Activated CD4-positive, CD25-positive, alpha-beta regulatory T cell (primary cell): ENCODE results near the gene NFIB.

Experiments
- DNase-seq, 4 experiments: peaks; one replicate each; lab custom pipeline; 2025; lab: John Stamatoyannopoulos, UW

The NFIB gene

DNA sequence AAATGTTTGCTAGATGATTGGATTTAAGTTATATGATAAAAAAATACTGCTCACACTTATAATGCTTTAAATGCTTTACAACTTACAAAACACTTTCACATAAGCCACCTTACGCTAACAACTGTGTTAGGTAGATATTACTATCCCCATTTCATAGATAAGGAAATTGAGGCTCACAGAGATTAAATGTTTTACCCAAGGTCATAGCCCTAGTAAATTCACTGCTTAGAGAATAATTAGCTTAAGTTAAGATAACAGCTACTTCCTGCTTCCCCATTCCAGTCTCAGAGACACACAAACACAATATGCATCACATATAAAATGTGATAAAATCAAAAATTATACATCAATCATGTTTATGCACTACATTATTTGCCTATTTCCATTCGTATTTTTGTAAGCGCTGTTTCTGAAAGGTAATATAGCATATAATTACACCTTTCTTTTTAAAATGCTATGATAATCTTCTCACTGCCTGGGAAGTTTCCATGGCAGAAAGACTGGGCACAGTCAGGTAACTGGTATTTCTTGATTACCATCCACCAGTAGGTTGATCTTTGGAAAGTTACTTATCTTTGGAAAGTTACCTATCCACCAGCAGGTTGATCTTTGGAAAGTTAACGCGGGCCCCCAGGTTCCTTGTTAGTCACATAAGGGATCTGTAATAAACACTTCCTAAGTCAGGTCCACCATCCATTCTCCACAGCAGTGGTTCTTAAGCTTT, 101.1 kb downstream of the NFIB start:
- DNase-seq, result no peak

DNA sequence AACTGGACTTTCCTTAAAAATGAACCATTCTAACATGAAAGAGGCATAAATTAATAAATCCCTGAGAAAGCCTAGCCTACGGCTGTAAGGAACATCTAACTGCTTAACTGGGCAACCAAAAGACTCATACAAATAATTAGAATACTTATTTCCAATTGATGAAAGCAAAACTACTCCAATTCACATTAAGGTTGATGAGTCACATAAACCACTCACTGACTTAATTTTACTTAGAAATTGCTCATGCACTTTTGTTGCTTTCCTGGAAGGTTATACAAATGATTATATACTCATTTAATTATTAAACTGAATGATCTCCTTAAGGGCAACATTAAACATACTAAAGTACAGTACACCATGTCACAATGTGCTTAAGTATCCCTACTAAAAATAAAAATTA, 101.9 kb downstream of the NFIB start:
- DNase-seq, result no peak

DNA sequence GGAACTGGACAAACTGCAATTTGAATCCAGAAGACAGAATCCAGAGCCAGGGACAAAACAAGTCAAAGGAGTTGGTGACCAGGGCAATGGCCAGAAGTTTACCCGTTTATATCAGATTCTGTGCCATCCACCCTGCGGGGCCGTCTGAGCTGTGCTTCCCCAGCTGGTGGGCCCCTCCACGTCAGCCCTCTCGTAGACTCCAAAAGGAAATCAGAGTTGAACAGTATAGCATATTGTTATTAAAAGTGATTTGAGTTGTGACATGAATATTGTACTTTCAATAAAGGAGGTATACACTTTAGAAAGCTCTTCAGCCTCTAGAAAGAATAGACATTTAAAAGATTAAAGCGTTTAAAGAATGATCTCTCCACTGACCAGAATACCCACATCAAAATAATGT, 102.4 kb downstream of the NFIB start:
- no peak for DNase-seq

DNA sequence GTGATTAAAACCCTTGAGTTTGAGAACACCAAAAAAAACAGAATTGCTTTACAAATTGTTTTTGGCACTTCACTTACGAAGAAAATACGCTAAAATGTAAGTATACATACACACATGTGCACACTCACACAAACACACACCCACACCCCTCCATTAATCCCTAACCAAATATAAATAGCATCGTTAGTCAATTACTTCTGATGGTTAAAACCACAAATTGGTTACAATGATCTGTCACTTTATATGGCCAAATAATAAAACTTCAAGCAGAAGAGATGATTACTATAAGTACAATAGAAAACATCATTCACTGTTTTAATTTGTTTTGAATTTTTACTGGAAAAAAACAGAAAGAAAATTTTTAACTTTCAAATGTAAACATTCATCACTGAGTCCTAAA, 103.5 kb downstream of the NFIB start:
- DNase-seq, result no peak

DNA sequence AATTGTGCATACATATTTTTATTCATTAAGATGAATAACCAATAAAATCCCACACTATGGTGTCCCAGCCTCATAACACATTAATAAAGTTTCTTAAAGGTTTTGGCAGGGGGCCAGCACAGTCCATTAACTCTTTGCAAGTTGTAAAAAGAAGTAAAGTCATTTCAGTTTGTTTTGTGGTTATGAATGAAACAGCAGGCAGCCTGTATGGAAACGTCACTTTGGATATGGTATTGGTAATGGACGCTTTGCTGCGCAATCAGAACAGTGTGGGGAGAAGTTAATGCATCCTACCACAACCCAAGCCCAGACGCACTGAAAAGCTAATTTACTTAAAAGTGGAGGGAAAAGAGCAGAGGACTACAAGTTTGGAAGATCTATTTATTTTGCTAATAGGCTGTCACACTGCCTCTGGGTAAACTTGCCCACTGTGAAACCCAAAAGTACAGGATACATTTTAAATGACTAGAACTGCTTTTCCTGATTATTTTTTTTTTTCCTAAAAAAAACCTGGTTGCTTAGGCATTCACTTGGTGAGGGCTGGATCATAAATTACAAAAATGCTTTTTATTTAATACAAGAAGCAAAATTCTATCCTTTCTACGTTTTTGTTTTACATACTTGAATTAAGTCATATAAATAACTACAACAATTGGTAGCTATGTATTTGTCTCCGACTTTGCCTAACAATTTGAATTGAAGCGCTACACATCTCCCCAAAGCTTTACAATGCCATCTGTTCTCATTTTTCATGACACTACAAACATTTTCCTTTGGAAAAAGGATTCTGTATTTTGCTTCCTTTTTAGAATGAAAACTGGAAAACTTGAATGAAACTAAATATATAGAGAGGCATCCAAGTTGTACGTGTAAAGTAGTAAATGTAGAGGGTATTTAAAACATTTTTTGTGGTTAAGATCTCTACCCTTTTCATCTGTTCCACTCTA, 104.3 kb downstream of the NFIB start:
- no peak for DNase-seq

DNA sequence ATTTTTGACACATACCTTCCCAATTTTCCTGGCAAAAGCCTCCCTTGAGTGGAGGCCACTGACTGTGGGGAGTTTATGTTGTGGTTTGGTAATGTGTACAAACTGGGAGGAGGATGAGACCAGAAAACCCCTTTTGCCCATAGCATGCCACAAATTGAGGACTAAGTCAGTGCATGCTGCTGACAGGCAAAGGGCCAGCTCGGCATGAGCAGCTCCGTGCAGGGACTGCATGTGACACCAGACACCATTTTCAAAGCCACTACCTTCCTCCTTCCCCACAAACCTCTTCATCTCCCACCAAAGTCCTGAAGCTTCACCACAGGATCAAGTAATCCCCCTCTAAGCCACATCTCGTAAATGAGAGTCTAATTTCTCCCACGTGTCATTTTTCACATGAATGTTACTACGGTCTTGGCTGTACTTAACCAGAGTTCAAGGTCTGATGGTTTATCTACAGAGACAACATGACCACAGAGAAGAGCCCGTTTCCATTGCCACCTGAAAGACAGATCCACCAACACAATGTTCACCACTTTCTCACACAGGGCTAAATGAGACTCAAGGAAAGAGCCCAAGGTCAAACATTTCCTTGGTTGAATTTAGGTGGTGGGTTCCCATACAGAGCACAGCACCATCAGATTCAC, 106.5 kb downstream of the NFIB start:
- DNase-seq, result no peak

DNA sequence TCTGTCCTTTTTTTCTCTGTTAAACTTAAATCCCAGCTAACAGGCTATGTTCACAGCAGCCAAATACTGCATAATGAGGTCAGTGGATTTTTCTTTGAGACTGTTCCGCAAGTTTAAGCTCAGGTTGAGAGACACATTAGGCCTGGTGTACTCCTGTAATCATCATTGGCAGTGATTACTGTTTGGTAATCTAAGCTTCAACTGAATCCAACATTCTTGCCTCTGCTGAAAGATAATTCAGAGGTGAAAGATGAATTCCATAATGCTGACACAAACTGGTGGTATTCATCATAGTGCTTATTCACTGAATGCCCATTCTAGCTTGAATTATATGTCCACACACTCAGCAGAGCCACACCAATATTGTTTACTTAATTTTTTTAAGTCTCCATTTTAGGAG, 108.5 kb downstream of the NFIB start:
- no peak for DNase-seq

DNA sequence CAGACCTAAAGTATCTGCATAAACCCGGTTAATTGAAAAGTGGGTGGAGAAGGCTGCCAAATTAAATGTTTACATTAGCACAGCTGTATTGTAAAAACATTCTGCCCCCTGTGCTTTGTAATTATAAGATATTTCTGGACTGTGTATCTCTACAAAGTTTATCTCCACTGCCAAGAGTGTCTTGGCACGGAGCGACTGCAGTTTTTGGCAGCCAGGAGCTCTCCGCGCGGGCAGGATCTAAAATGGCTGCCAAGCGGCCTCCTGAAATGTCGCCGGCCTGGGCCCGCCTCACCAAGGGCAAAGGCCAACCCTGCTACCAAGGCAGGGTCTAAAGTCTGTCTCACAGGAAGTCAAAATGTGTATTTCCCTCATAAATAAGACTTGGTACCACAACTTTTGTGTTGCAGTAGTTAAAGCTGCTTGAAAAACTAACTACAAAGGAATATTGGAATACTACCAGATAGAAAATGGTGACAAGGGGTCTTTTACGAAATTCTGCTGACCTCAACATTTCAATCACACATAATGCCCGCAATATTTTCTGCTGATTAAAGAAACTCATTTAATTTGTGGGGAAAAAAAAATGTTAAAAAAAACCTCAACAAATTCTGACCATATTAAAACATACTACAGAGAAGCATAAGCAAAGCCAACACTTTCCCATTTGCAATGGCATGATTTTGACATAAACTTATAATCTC, 110.4 kb downstream of the NFIB start:
- DNase-seq, result no peak

DNA sequence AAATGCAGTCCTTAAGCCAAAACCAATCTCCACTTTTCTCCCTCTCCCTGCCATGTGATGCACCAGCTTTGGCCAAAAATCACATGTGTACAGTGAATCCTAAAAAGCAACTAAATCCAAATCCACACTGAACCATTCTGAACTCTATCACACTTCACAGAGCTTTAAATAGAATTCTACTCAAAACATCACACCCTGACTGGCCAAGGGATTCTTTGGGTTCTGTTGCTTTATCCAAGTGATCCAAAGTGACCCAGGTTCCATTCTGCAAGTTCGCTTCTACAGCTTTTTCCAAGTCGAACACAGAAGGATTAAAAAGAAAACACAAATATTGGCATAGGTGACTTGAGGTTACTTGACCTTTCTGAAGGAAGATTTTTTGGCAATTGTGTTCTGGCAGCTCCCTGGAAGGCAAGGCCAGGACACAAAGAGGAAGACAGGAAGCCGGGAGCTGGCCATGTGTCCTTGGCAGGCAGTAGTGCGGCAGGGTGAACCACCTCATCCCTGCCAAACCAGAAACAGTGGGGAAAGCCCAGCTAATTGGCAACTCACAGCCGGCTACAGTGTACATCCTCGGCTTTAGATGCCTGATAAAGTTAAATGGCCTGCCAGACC, 115.0 kb downstream of the NFIB start:
- no peak for DNase-seq

DNA sequence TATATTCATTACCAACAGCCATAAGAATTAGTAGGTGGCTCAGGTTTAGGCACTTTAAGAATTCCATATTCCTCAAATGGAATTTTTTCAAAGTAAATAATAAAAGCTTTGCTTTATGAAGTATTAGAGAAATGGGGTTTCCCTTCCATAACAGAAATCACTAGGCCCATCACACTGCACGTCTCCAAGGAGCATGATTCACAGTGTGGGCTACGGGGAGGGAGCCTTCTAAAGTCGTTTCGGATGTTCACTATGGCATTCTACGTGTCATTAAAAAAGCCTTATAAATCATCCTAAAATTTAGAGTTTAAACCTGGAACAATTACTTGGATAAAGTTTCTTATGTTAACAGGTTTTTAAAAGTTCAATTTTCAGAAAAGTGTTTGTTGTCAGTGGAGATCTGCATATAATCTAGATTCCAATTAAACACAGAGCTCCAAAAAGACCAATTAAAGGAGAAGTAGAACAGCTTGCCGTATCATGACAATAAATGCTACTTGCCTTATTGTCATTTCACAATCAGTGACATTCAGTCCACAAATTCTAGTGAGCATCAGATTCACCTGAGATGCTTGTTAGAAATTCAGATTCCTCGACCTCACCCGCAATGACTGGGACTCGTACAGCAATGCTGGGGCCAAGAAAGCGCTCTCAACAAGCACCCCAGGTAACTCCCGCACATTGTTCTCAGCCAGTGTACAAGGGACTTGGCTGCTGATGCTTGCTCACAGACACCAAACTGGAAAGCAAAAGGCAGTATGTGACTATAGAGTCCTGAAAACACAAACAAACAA, 115.7 kb downstream of the NFIB start:
- DNase-seq, result no peak

DNA sequence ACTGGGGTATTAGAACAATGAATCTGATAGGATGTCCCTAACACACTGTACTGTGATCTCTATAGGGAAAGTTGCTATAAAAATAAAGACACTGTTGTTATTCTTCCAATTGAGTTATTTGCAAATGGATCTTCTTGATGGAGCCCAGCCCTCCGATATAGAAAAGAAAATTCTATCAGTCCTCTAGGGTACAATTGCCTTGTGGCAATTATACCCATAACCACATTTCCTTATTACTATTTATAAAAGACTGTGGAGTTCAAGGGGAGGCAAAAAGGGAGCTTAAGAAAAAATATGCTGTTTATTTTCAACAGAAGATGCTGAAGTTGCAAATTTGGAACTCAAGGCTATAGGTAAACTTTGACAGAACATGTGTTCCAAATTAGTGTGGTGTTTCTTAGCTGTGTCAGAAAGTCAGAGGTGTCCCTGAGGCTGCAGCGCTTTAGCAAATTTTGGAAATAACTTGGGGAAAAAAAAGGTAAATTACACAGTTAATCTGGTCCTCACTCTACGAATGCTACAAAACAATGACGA, 116.5 kb downstream of the NFIB start:
- DNase-seq, result no peak

DNA sequence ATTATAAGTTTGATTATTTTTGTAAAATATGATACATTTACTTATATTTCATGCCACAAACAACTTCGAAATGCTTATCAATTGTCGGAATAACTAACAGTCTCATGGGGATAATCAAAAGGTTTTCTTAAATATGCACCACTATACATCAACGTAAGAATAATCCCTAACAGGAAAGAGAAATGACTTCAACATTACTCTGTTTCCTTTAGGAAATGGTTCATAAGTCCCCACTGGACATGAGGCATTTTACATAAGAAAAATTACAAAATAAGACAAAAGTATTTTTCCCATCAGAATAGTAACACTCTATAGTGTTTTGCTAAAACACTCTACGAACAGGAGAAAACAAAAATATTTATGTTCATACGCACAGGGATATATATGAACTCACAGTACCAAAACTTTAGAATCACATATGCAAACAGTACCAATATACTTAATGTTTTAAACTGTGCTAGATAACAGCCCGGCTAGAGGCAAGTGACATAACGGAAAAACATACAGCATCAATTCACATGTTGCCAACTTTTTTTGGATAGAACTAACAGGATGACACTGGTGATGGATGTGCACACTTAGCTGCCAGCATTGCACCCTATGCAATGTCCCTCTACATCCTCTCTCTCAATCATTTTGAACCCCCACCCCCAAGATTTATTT, 120.5 kb downstream of the NFIB start:
- no peak for DNase-seq

DNA sequence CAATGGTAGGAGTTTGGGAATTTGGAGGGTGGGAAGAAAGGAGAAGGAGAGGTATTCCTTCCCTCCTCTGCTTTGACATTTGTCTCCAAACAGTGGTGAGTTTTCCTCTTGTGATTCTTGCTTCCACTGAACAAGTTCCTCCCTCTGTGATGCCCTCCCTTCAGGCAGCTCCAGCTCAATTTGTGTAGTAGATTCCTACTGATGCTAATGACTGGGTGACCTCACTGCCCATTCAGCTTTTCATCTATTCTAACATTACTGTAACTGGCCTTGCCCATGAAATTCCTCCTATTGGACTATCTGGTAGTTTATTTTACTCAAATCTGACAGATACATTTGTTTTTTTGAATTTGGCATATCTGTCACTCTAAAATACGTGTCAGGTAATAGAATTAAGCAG, 121.4 kb downstream of the NFIB start:
- no peak for DNase-seq

DNA sequence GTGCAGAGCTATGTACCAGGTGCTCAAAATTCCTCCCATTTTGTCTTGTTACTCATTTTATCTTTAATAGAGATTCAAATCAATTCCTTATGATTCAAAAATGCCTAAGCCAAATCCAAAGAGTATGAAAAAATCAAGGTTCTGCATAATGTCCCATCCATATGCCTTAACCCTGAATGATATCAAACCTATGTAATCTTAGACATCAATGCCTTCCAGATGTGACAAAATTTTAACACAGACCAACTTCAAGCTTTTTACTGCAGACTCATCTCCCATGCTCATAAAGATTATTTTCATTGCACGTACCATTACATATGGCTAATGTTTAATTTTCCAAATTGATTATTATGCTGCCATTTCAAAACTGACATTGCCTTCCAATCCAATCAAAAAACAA, 122.4 kb downstream of the NFIB start:
- no peak for DNase-seq

DNA sequence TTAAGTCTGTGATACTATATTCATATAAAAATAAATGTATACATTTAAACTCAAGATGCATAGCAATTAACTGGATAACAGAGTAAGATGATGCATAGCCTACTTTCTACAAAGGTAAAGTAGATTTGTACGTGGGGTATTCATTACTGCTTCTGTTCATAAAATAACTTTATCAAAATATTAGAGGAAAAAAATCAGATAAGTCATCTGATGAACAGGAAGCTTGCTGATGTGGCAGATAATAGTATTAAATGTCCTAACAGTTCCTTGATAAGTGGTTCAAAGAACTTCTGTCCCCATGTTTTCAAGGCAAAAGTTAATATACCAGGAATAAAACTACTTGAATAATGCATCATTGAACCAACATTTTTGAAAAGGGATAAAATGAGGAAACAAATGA, 123.7 kb downstream of the NFIB start:
- DNase-seq, result no peak

DNA sequence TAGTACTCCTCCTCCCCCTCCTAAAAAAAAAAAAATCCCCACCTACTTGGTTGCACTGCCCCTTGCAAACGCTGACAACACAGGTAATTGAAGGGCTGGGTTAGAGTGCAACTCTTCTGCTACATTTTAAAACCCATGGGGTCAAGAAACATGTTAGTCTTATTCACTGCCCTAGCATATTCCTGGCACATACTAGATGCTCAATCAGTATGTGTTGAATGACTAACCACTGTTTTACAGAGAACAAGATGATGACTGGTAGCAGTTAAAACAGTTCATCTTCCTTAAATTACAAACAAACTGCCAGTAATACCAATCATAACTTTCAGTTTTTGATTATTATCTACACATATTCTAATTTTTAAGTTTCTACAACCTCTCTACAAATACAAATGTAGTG, 124.4 kb downstream of the NFIB start:
- DNase-seq, result no peak

DNA sequence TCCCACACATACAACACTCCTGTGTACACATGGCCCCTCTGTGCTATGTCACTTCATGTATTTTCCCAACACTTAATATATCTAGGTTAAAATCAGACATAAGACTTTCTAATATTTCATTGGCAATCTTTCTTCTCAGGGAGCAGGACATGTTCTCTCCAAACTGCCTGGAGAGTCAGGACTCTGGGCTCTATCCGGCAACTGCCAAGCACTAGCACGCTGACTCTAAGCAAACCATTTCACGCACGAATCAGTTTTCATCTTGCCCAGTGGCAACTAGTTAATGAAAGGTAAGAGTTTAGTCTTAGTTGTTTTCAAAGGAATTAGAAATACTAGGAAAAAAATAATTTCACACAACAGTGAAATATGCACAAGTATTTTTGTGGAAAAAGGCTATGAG, 124.8 kb downstream of the NFIB start:
- no peak for DNase-seq

DNA sequence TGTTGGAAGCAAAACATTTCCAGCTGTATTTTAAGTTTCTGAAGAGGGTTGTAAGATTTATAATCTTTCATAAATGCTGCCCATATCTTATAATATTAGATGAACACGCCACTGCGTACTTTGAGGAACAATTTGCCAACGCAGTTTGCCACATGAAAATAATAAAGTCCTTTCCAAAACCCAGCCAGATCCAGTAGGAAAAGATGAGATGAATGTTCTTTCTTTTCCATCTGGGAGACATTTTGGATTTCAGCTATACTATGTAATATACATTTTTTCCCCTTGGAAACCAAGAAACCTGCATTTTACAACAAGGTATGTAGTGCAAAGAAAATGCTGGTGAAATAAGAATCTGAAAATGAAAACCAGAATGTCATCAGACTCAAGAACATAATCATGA, 125.4 kb downstream of the NFIB start:
- DNase-seq, result no peak

DNA sequence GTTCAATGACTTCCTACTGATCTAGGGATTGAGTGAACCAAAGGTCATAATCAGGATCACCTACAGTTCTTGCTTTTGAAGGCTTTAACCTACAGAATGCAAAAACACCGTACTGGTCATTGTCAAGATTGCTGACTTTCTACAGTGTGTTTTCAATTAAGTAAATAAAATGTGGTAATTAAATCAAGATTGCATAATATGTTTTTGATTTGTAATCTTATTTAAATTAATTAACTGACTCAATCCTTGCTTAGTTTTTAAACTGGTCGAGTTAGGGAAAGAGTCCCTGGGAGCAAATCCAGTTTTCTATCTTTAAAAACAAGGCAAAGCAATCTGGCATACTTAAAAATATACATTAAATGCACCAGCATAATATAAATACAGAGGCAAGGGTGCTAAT, 125.9 kb downstream of the NFIB start:
- no peak for DNase-seq

DNA sequence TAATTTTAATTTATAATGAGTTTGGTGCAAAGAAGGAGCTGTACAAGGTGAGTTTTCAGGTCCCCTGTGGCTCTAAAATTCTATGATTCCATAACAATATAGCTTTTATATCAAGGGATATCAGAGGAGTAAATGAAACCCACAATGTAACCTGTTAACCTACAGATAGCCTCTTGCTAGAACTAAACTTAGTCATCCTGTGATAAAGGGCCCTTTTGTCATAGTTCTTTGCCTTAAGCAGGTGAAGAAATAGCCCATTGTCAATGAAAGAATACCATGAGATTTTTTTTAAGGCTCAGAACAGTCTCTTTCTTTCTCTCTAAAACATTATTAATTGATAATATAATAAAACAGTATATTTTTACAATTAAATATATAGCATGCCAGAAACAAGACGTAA, 127.8 kb downstream of the NFIB start:
- no peak for DNase-seq
